Stimulated activated CD8-positive, alpha-beta memory T cell treated with anti-CD3 and anti-CD28 coated beads, Interleukin-2, amount 100 ng/mL, for 1 hour (primary cell): ENCODE results near the gene TST.

ENCODE experiments used
- DNase-seq, 2 donors: peaks; one replicate each; pipeline ENCODE4 v3.0.0-alpha.2; 2020; ENCODE audit warnings: low read depth in 2 of 2

The TST gene

GRCh38 chr22:37053310-37054055 lies 34.2 kb upstream of the TST start:
- DNase-seq = no peak

- DNase-seq = no peak
Measured at GRCh38 chr22:37052386-37053309, 33.4 kb upstream of the TST start.

GRCh38 chr22:37051391-37052385 lies 32.4 kb upstream of the TST start, which contains the start of gene KCTD17:
KCTD17 (plus strand) TSS chr22:37051742; CDS start chr22:37051761, 19 bp downstream.
- peak; percentile 42 to 59 for DNase-seq

- DNase-seq = no peak
Measured at GRCh38 chr22:37050913-37051312, 31.7 kb upstream of the TST start.

GRCh38 chr22:37049224-37049623 lies 30.0 kb upstream of the TST start:
- DNase-seq = no peak

- no peak for DNase-seq
Measured at GRCh38 chr22:37048133-37048532, 28.9 kb upstream of the TST start.

- no peak for DNase-seq
Measured at GRCh38 chr22:37047006-37047405, 27.8 kb upstream of the TST start.

- DNase-seq = no peak
Measured at GRCh38 chr22:37046589-37046988, 27.3 kb upstream of the TST start.

- DNase-seq = no peak
Measured at GRCh38 chr22:37045958-37046357, 26.7 kb upstream of the TST start.

- no peak for DNase-seq
Measured at GRCh38 chr22:37044634-37045625, 25.7 kb upstream of the TST start.

- DNase-seq = no peak
Measured at GRCh38 chr22:37043828-37044538, 24.7 kb upstream of the TST start.

GRCh38 chr22:37043209-37043827 lies 24.1 kb upstream of the TST start:
- no peak for DNase-seq

GRCh38 chr22:37039466-37039865 lies 20.2 kb upstream of the TST start:
- DNase-seq = no peak

- DNase-seq = no peak
Measured at GRCh38 chr22:37037669-37038068, 18.4 kb upstream of the TST start.

GRCh38 chr22:37036655-37037377 lies 17.6 kb upstream of the TST start:
- no peak for DNase-seq

- DNase-seq = no peak
Measured at GRCh38 chr22:37033605-37034430, 14.6 kb upstream of the TST start.
